Naive thymus-derived CD4-positive, alpha-beta T cell (primary cell): ENCODE measurements around the gene PPP1R7. TPM values are rescaled to one million over a fixed set of nuclear protein-coding genes. Genes with fewer than 3 reads are reported as not detected.

Source experiments
- ATAC-seq: fragments of 150-1000 bp; cut with Tn5 transposase; 2 replicates; pipeline ENCODE4 v1.10.0; 2021; ENCODE audit warnings: mild to moderate bottlenecking, moderate library complexity
- CTCF ChIA-PET: fragments of 350-600 bp; sonication (Branson Sonifier 250); formaldehyde crosslinking; loops from one replicate; lab custom pipeline; 2021; ENCODE audit warnings: antibody characterized with exemption; lab: Charles Lee
- POLR2A ChIA-PET: fragments of 350-600 bp; sonication (Branson Sonifier 250); formaldehyde crosslinking; loops from one replicate; lab custom pipeline; 2021; ENCODE audit warnings: antibody characterized with exemption, inconsistent platforms; lab: Charles Lee
- DNase-seq, 9 donors: peaks; one replicate each; pipeline versions ENCODE4 v3.0.0 to v3.0.0-alpha.2; 2020 to 2022; ENCODE audit warnings: mixed read lengths in 1 of 9
- H3K27ac ChIP-seq: one replicate; pipeline ENCODE4 v1.7.0; 2013; ENCODE audit warnings: mild to moderate bottlenecking, low read depth, low read length, moderate library complexity
- H3K27me3 ChIP-seq, 2 donors: one replicate each; pipeline ENCODE4 v1.7.0; 2013; ENCODE audit warnings: low read length in 2 of 2, mild to moderate bottlenecking in 2 of 2, moderate library complexity in 2 of 2; ENCODE audit not compliant: control insufficient read depth in 2 of 2, insufficient read depth in 2 of 2
- H3K36me3 ChIP-seq, 3 experiments: 1 replicate in 2 of 3; 2 replicates in 1 of 3; pipeline ENCODE4 v1.7.0; 2013; ENCODE audit warnings: low read length in 3 of 3, mild to moderate bottlenecking in 3 of 3, moderate library complexity in 1 of 3; ENCODE audit not compliant: insufficient read depth in 3 of 3, control insufficient read depth in 2 of 3
- H3K4me1 ChIP-seq, 2 donors: one replicate each; pipeline ENCODE4 v1.7.0; 2013; ENCODE audit warnings: low read length in 2 of 2, mild to moderate bottlenecking in 2 of 2, moderate library complexity in 1 of 2; ENCODE audit not compliant: control insufficient read depth in 2 of 2, insufficient read depth in 2 of 2
- H3K4me3 ChIP-seq: 2 replicates; pipeline ENCODE4 v1.7.0; 2013; ENCODE audit warnings: mild to moderate bottlenecking, low read length
- H3K9me3 ChIP-seq, 3 experiments: 1 replicate in 2 of 3; 2 replicates in 1 of 3; pipeline ENCODE4 v1.7.0; 2013; ENCODE audit warnings: low read length in 3 of 3; ENCODE audit not compliant: control insufficient read depth in 2 of 3
- H3K27ac Mint-ChIP-seq, 9 donors: one replicate each; pipeline ENCODE4 v1.8.0; 2020 to 2022; ENCODE audit warnings: mixed read lengths in 9 of 9, mild to moderate bottlenecking in 8 of 9, moderate library complexity in 5 of 9, inconsistent platforms in 2 of 9
- H3K27me3 Mint-ChIP-seq, 5 donors: one replicate each; pipeline ENCODE4 v1.8.0; 2021 to 2022; ENCODE audit warnings: mixed read lengths in 5 of 5, mild to moderate bottlenecking in 1 of 5
- H3K36me3 Mint-ChIP-seq, 5 donors: one replicate each; pipeline ENCODE4 v1.8.0; 2020 to 2022; ENCODE audit warnings: mixed read lengths in 5 of 5, mild to moderate bottlenecking in 3 of 5, inconsistent platforms in 1 of 5
- H3K4me1 Mint-ChIP-seq, 7 donors: one replicate each; pipeline ENCODE4 v1.8.0; 2020 to 2022; ENCODE audit warnings: mixed read lengths in 7 of 7, mild to moderate bottlenecking in 3 of 7, inconsistent platforms in 1 of 7
- H3K4me3 Mint-ChIP-seq, 10 donors: one replicate each; pipeline ENCODE4 v1.8.0; 2020 to 2022; ENCODE audit warnings: mild to moderate bottlenecking in 10 of 10, mixed read lengths in 10 of 10, moderate library complexity in 6 of 10, inconsistent platforms in 2 of 10
- H3K9me3 Mint-ChIP-seq, 11 donors: one replicate each; pipeline ENCODE4 v1.8.0; 2020 to 2022; ENCODE audit warnings: mixed read lengths in 11 of 11, mild to moderate bottlenecking in 4 of 11, inconsistent platforms in 1 of 11, moderate library complexity in 1 of 11
- intact Hi-C, 2 donors: fragments of 100-400 bp; cut with micrococcal nuclease; formaldehyde crosslinking; loops; one replicate each; pipeline ENCODE4 v1.15.1; 2023
- polyA plus RNA-seq, 2 donors: library from polyadenylated mRNA; unstranded; fragments of 300-500 nt; fragmentation: Illumina TruSeq; gene quantifications; one replicate each; pipeline ENCODE4 v1.2.3, GENCODE V29; 2021
- total RNA-seq, 6 experiments: library from RNA in 5 of 6; stranded (reverse) in 5 of 6; gene quantifications; 1 replicate in 5 of 6; 2 replicates in 1 of 6; pipeline ENCODE4 v1.2.3 and lab custom pipeline; 2021 to 2026

Gene PPP1R7
- total and polyA plus RNA-seq, 7 experiments from 2014 or later: 39.2 to 122 (median 59.0) TPM

- intact Hi-C loops: loop anchor here in 1 of 2 donors (10.0 kb wide), 1 partner anchor 778 kb away; no protein-coding TSS in a partner anchor
- H3K4me3 ChIP-seq: no peak overlapping the region
- peaks cover 10 to 38% (median 24%) of the 10 kb centered on the region in 5 donors for H3K36me3 Mint-ChIP-seq
- no peaks in the 10 kb centered on the region for H3K27me3 ChIP-seq
- ChIA-PET CTCF (interaction anchor here (0.9 to 2.2 kb wide), 2 partner anchors 25 to 43 kb away, joined by 3 to 10 read pairs; partner anchors contain the start of genes PASK and PPP1R7), POLR2A (interaction anchor here (0.9 to 13.6 kb wide), 7 partner anchors 12 to 541 kb away, joined by 3 to 150 read pairs (median 5); partner anchors contain the start of genes PASK and PPP1R7)
- peaks cover 0 to 6% (median 0%) of the 10 kb centered on the region in 3 experiments for H3K9me3 ChIP-seq
- H3K4me1 Mint-ChIP-seq: peaks cover 27 to 87% (median 64%) of the 10 kb centered on the region in 7 donors
- peaks cover 0 to 23% (median 7%) of the 10 kb centered on the region in 3 experiments for H3K36me3 ChIP-seq
- H3K4me3 Mint-ChIP-seq: peak overlapping the region in 3 of 10 donors; percentile 25 to 82 (median 26)
- no peaks in the 10 kb centered on the region for H3K27me3 Mint-ChIP-seq
- peak overlapping the region; percentile 70 for H3K27ac ChIP-seq
- DNase-seq: no peak
- peaks cover 54 to 63% of the 10 kb centered on the region in 2 donors for H3K4me1 ChIP-seq
- ATAC-seq: no peak
- peaks cover 0 to 9% (median 8%) of the 10 kb centered on the region in 11 donors for H3K9me3 Mint-ChIP-seq
- peak overlapping the region; percentile 94 to 99 (median 99) for H3K27ac Mint-ChIP-seq
These were observed 43.1 kb upstream of the PPP1R7 start for GRCh38 chr2:241107031-241107783.

GRCh38 chr2:241108271-241109209 is 41.7 kb upstream of the PPP1R7 start:
- peak overlapping the region; percentile 94 to 99 (median 99) for H3K27ac Mint-ChIP-seq
- peaks cover 45 to 56% of the 10 kb centered on the region in 2 donors for H3K4me1 ChIP-seq
- peaks cover 24 to 82% (median 61%) of the 10 kb centered on the region in 7 donors for H3K4me1 Mint-ChIP-seq
- DNase-seq (peak in 7 of 9 donors; percentile 29 to 83 (median 79)), ATAC-seq (peak; percentile 57)
- H3K4me3 Mint-ChIP-seq: peak overlapping the region; percentile 71 to 87 (median 81)
- peaks cover 0 to 9% (median 8%) of the 10 kb centered on the region in 11 donors for H3K9me3 Mint-ChIP-seq
- CTCF ChIA-PET: interaction anchor here (0.9 to 2.2 kb wide), 3 partner anchors 13 to 41 kb away, joined by 3 to 10 read pairs (median 6); partner anchors contain the start of genes PASK and PPP1R7
- peak overlapping the region; percentile 58 for H3K4me3 ChIP-seq
- POLR2A ChIA-PET: interaction anchor here (0.9 to 13.6 kb wide), 9 partner anchors 7 to 542 kb away, joined by 3 to 150 read pairs (median 6); partner anchors contain the start of genes HDLBP, MTERF4, PASK and PPP1R7
- H3K27me3 Mint-ChIP-seq: no peaks in the 10 kb centered on the region
- intact Hi-C loops: loop anchor here in 1 of 2 donors (2.0 to 10.0 kb wide), 3 partner anchors 14 to 776 kb away; partner anchors contain the start of gene STK25
- peaks cover 0 to 6% (median 0%) of the 10 kb centered on the region in 3 experiments for H3K9me3 ChIP-seq
- H3K27ac ChIP-seq: peak overlapping the region; percentile 70
- peaks cover 0 to 23% (median 7%) of the 10 kb centered on the region in 3 experiments for H3K36me3 ChIP-seq
- peaks cover 10 to 42% (median 27%) of the 10 kb centered on the region in 5 donors for H3K36me3 Mint-ChIP-seq
- H3K27me3 ChIP-seq: no peaks in the 10 kb centered on the region

- POLR2A ChIA-PET: interaction anchor here (0.6 to 13.6 kb wide), 9 partner anchors 8 to 206 kb away, joined by 3 to 150 read pairs (median 6); partner anchors contain the start of genes HDLBP, MTERF4, PASK and PPP1R7
- H3K4me3 Mint-ChIP-seq: peak overlapping the region; percentile 73 to 89 (median 82)
- peaks cover 24 to 74% (median 61%) of the 10 kb centered on the region in 7 donors for H3K4me1 Mint-ChIP-seq
- H3K27ac Mint-ChIP-seq: peak overlapping the region; percentile 94 to 99 (median 99)
- Histone ChIP-seq H3K4me1 (peaks cover 42 to 48% of the 10 kb centered on the region in 2 donors), H3K27ac (peak overlapping the region; percentile 70), H3K9me3 (peaks cover 0 to 6% (median 0%) of the 10 kb centered on the region in 3 experiments), H3K27me3 (no peaks in the 10 kb centered on the region), H3K4me3 (peak overlapping the region; percentile 58), H3K36me3 (peaks cover 0 to 23% (median 7%) of the 10 kb centered on the region in 3 experiments)
- no peak for ATAC-seq
- CTCF ChIA-PET: interaction anchor here (0.6 to 1.8 kb wide), 3 partner anchors 14 to 86 kb away, joined by 3 to 6 read pairs (median 3); no protein-coding TSS in a partner anchor
- no peaks in the 10 kb centered on the region for H3K27me3 Mint-ChIP-seq
- peaks cover 0 to 9% (median 8%) of the 10 kb centered on the region in 11 donors for H3K9me3 Mint-ChIP-seq
- DNase-seq: peak in 1 of 9 donors; percentile 58
- peaks cover 10 to 49% (median 27%) of the 10 kb centered on the region in 5 donors for H3K36me3 Mint-ChIP-seq
- intact Hi-C loops: loop anchor here in 1 of 2 donors (2.0 to 10.0 kb wide), 3 partner anchors 15 to 775 kb away; partner anchors contain the start of gene STK25
These were observed 40.8 kb upstream of the PPP1R7 start for GRCh38 chr2:241109210-241110088.

GRCh38 chr2:241110089-241110606 is 40.1 kb upstream of the PPP1R7 start:
- Histone ChIP-seq H3K27me3 (no peaks in the 10 kb centered on the region), H3K4me1 (peaks cover 41 to 42% of the 10 kb centered on the region in 2 donors), H3K4me3 (peak overlapping the region; percentile 56), H3K9me3 (peaks cover 0 to 6% (median 0%) of the 10 kb centered on the region in 3 experiments), H3K36me3 (peaks cover 0 to 23% (median 7%) of the 10 kb centered on the region in 3 experiments), H3K27ac (peak overlapping the region; percentile 70)
- Mint-ChIP-seq H3K36me3 (peaks cover 16 to 56% (median 32%) of the 10 kb centered on the region in 5 donors), H3K27ac (peak overlapping the region; percentile 94 to 99 (median 99)), H3K4me3 (peak overlapping the region in 9 of 10 donors; percentile 60 to 89 (median 82)), H3K9me3 (peaks cover 0 to 9% (median 8%) of the 10 kb centered on the region in 11 donors), H3K27me3 (no peaks in the 10 kb centered on the region), H3K4me1 (peaks cover 24 to 71% (median 65%) of the 10 kb centered on the region in 7 donors)
- no peak for ATAC-seq
- CTCF ChIA-PET: interaction anchor here (0.6 to 1.8 kb wide), 5 partner anchors 14 to 85 kb away, joined by 3 to 6 read pairs (median 3); partner anchors contain the start of gene PPP1R7
- DNase-seq: no peak
- POLR2A ChIA-PET: interaction anchor here (0.6 to 13.6 kb wide), 10 partner anchors 9 to 101 kb away, joined by 3 to 150 read pairs (median 5); partner anchors contain the start of genes MTERF4, PASK and PPP1R7
- intact Hi-C loops: no loop called here
